Measurements from ENCODE around the gene PLSCR1.
"Not testable (repeated sequence)": the region's sequence is repeated elsewhere in the genome, so short reads cannot be mapped to it uniquely, and the experiment has no call there.

Gene PLSCR1

GRCh38 chr3:146523531-146523930, 20.9 kb downstream of the PLSCR1 start:
- DNase-seq (ENCODE audit: low read depth), result no peak
- in situ Hi-C loops (cut with HindIII; ENCODE audit: low sequenced_read_pairs), result no loop called here
- no peak overlapping the region for H3K4me3 ChIP-seq (ENCODE audit: low read depth, low read length)
- no peak for TF ChIP-seq CTCF (IDR thresholded peaks at IDR 0.05; ENCODE audit: low read depth, low read length, missing control alignments)

- DNase-seq (ENCODE audit: low read depth); in situ Hi-C loops (cut with HindIII; ENCODE audit: low sequenced_read_pairs); H3K4me3 ChIP-seq (ENCODE audit: low read depth, low read length): not testable (repeated sequence)
Observed at GRCh38 chr3:146522174-146523158, 21.9 kb downstream of the PLSCR1 start.

- in situ Hi-C loops (cut with HindIII; ENCODE audit: low sequenced_read_pairs), result no loop called here
- no peak for DNase-seq (ENCODE audit: low read depth)
- TF ChIP-seq CTCF (IDR thresholded peaks at IDR 0.05; ENCODE audit: low read depth, low read length, missing control alignments), result no peak
- H3K4me3 ChIP-seq (ENCODE audit: low read depth, low read length), result no peak overlapping the region
Observed at GRCh38 chr3:146521394-146521793, 23.0 kb downstream of the PLSCR1 start.

- TF ChIP-seq CTCF (IDR thresholded peaks at IDR 0.05; ENCODE audit: low read depth, low read length, missing control alignments), result no peak
- no peak overlapping the region for H3K4me3 ChIP-seq (ENCODE audit: low read depth, low read length)
- no peak for DNase-seq (ENCODE audit: low read depth)
- in situ Hi-C loops (cut with HindIII; ENCODE audit: low sequenced_read_pairs), result no loop called here
Observed at GRCh38 chr3:146519810-146520209, 24.6 kb downstream of the PLSCR1 start.

GRCh38 chr3:146517684-146518435, 26.5 kb downstream of the PLSCR1 start:
- no peak for TF ChIP-seq CTCF (IDR thresholded peaks at IDR 0.05; ENCODE audit: low read depth, low read length, missing control alignments)
- no peak overlapping the region for H3K4me3 ChIP-seq (ENCODE audit: low read depth, low read length)
- DNase-seq (ENCODE audit: low read depth), result no peak
- in situ Hi-C loops (cut with HindIII; ENCODE audit: low sequenced_read_pairs), result no loop called here

- no peak for TF ChIP-seq CTCF (IDR thresholded peaks at IDR 0.05; ENCODE audit: low read depth, low read length, missing control alignments)
- H3K4me3 ChIP-seq (ENCODE audit: low read depth, low read length), result no peak overlapping the region
- no peak for DNase-seq (ENCODE audit: low read depth)
- in situ Hi-C loops (cut with HindIII; ENCODE audit: low sequenced_read_pairs), result no loop called here
Observed at GRCh38 chr3:146513386-146514051, 30.9 kb downstream of the PLSCR1 start.
